C4-2B (cell line): Measurements from ENCODE around the gene NCOA7.

ENCODE experiments used
- CTCF ChIP-seq: fragments of 450-650 bp; conservative IDR thresholded peaks from 2 replicates; pipeline ENCODE4 v1.5.1; 2017; ENCODE audit warnings: mild to moderate bottlenecking
- ZFX ChIP-seq: fragments of 450-650 bp; IDR thresholded peaks from 2 replicates; pipeline ENCODE4 v1.6.1; 2017

GRCh38 chr6:125789167-125789566, 1.6 kb upstream of the NCOA7 start:
- TF ChIP-seq CTCF (no peak), ZFX (no peak)
